Neural cell (in vitro differentiated cells): ENCODE results near the gene DHH. TPM values are rescaled to one million over a fixed set of nuclear protein-coding genes. Genes with fewer than 3 reads are reported as not detected.

Experiments used
- H2AFZ ChIP-seq: fragments of 200-600, 300-800 bp; sonication (generic), shearing (Covaris generic); 2 replicates; pipeline ENCODE4 v1.6.0; 2014; ENCODE audit warnings: low read depth, mild to moderate bottlenecking, antibody characterized with exemption, low read length, moderate library complexity
- H3F3A ChIP-seq: fragments of 200-600 bp; shearing (Covaris generic); 2 replicates; pipeline ENCODE4 v1.6.1; 2016; ENCODE audit warnings: mild to moderate bottlenecking, moderate library complexity, mixed read lengths, antibody characterized with exemption, low read length; ENCODE audit not compliant: insufficient read depth, poor library complexity, severe bottlenecking
- H3K27ac ChIP-seq: fragments of 200-600, 300-800 bp; sonication (generic), shearing (Covaris generic); 2 replicates; pipeline ENCODE4 v1.5.1; 2014; ENCODE audit warnings: mild to moderate bottlenecking, low read length, moderate library complexity
- H3K27me3 ChIP-seq: fragments of 300-800, 200-600 bp; sonication (generic), shearing (Covaris generic); 2 replicates; pipeline ENCODE4 v1.6.0; 2014; ENCODE audit warnings: mild to moderate bottlenecking, low read depth, low read length, moderate library complexity; ENCODE audit not compliant: insufficient read depth
- H3K36me3 ChIP-seq: fragments of 300-800, 200-600 bp; sonication (generic), shearing (Covaris generic); 2 replicates; pipeline ENCODE4 v1.5.1; 2014; ENCODE audit warnings: mild to moderate bottlenecking, antibody characterized with exemption, low read length, moderate library complexity; ENCODE audit not compliant: insufficient read depth
- H3K4me2 ChIP-seq: fragments of 300-800, 200-600 bp; sonication (generic), shearing (Covaris generic); 2 replicates; pipeline ENCODE4 v1.6.0; 2014; ENCODE audit warnings: mild to moderate bottlenecking, low read length
- H3K4me3 ChIP-seq: fragments of 300-800, 200-600 bp; sonication (generic), shearing (Covaris generic); 2 replicates; pipeline ENCODE4 v1.5.1; 2014; ENCODE audit warnings: mild to moderate bottlenecking, low read length, moderate library complexity
- H3K79me2 ChIP-seq: fragments of 200-600 bp; shearing (Covaris generic); replicated peaks from 2 replicates; pipeline ENCODE4 v1.6.0; 2014; ENCODE audit warnings: mild to moderate bottlenecking, low read length, moderate library complexity; ENCODE audit not compliant: insufficient read depth
- H3K9ac ChIP-seq: fragments of 300-800, 200-600 bp; sonication (generic), shearing (Covaris generic); 2 replicates; pipeline ENCODE4 v1.6.1; 2016; ENCODE audit warnings: mild to moderate bottlenecking, low read length, mixed read lengths
- H3K9me2 ChIP-seq: fragments of 200-600 bp; shearing (Covaris generic); 2 replicates; pipeline ENCODE4 v1.6.1; 2016; ENCODE audit warnings: mild to moderate bottlenecking, low read length, mixed read lengths; ENCODE audit not compliant: insufficient read depth
- H3K9me3 ChIP-seq: fragments of 200-600, 300-800 bp; sonication (generic), shearing (Covaris generic); 2 replicates; pipeline ENCODE4 v1.6.1; 2016; ENCODE audit warnings: mild to moderate bottlenecking, mixed run types, low read length, moderate library complexity, mixed read lengths
- H4K20me1 ChIP-seq: fragments of 200-600 bp; shearing (Covaris generic); 2 replicates; pipeline ENCODE4 v1.6.1; 2016; ENCODE audit warnings: mild to moderate bottlenecking, mixed run types; ENCODE audit not compliant: insufficient read depth
- CTCF ChIP-seq: fragments of 450-650 bp; IDR thresholded peaks from 2 replicates; pipeline ENCODE4 v1.5.1; 2014; ENCODE audit warnings: antibody characterized with exemption, mild to moderate bottlenecking, moderate library complexity; ENCODE audit not compliant: poor library complexity, severe bottlenecking
- EP300 ChIP-seq: fragments of 450-650 bp; conservative IDR thresholded peaks from 2 replicates; pipeline ENCODE4 v1.6.1; 2014; ENCODE audit warnings: antibody characterized with exemption, mild to moderate bottlenecking, moderate library complexity; ENCODE audit not compliant: poor library complexity, severe bottlenecking
- EZH2 ChIP-seq: fragments of 200-600, 300-800 bp; shearing (Covaris generic), sonication (generic); IDR thresholded peaks from 2 replicates; pipeline ENCODE4 v1.6.1; 2014; ENCODE audit warnings: antibody characterized with exemption, low read length, borderline replicate concordance, mild to moderate bottlenecking; ENCODE audit not compliant: insufficient read depth, poor library complexity, severe bottlenecking
- MXI1 ChIP-seq: fragments of 450-650 bp; conservative IDR thresholded peaks from 2 replicates; pipeline ENCODE4 v1.6.1; 2014; ENCODE audit warnings: antibody characterized with exemption, mild to moderate bottlenecking; ENCODE audit not compliant: poor library complexity, severe bottlenecking
- POLR2AphosphoS5 ChIP-seq: IDR thresholded peaks from 2 replicates; pipeline ENCODE4 v1.6.1; 2012
- RAD21 ChIP-seq: fragments of 450-650 bp; conservative IDR thresholded peaks from 2 replicates; pipeline ENCODE4 v1.6.1; 2014; ENCODE audit warnings: antibody characterized with exemption, mild to moderate bottlenecking, moderate library complexity
- SMC3 ChIP-seq: fragments of 450-650 bp; conservative IDR thresholded peaks from 2 replicates; pipeline ENCODE4 v1.6.1; 2014; ENCODE audit warnings: antibody characterized with exemption, mild to moderate bottlenecking, moderate library complexity; ENCODE audit not compliant: poor library complexity
- TAF1 ChIP-seq: IDR thresholded peaks from 2 replicates; pipeline ENCODE4 v1.6.1; 2012; ENCODE audit warnings: low read depth
- polyA plus RNA-seq: library from polyadenylated mRNA; depleted of rRNA; stranded (reverse); fragments of >200 nt; gene quantifications from 2 replicates; pipeline ENCODE4 v1.2.3, GENCODE V29; 2014
- TF ChIP-seq, protein P1 (sequence below): IDR thresholded peaks from 2 replicates; pipeline ENCODE4 v1.6.1; 2012; ENCODE audit warnings: borderline replicate concordance

Gene DHH
- polyA plus RNA-seq, 1 donor from 2014 or later = 0.66 TPM

DNA sequence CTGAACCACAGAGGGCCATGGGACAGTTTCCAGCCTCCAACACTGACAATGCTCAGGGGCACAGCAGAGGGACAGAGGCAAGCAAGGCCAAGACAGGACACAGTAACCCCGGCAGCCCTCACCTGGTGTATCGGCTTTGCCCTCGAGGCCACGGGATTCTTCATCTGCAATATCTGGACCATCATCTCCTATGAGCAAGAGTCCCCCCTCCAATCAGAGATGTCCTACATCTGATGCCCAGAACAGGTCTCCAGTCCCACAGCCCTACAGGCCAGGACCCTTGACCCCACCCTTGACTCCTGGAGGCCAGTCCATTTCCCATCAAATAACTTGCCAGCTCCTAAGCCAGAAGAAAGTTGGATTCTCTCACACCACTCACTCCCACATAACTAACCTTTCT, 51.4 kb downstream of the DHH start:
- no peaks in the 10 kb centered on the region for H3K9me2 ChIP-seq
- no peaks in the 10 kb centered on the region for H4K20me1 ChIP-seq
- H3K4me2 ChIP-seq = no peak overlapping the region

DNA sequence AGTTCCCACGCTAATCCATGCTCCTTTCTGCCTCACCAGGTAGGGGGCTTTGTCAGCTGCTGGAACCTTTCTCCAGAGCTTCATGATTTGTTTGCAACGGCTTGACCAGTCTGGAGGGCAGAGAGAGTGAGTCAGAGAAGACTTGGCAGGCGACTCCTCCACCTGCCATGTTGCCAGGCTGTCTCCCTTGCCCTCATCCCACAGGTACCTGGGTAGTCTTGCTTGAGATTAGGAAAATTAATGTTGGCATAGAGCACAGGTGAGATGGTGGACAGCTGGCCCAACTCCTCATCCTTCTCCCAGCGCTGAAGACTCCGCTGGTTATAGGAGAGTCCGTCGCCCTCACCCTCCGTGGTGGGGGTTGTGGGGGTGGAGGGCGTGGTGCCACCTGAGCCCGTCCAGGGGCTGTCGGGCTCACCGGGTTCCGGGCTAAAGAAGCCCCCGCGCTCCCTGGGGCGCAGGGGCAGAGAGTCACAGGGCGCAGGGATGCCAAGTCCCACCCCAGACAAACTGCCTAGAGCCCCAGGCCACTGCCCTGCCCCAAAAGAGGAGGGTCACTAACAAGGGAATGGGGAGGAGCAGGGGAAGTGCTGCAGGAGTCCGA, 52.6 kb downstream of the DHH start:
- Histone ChIP-seq H3K9me3 (no peaks in the 10 kb centered on the region), H3K4me2 (no peak overlapping the region), H3K27ac (no peak overlapping the region), H3K9ac (no peak overlapping the region), H2AFZ (no peak overlapping the region), H3K9me2 (no peaks in the 10 kb centered on the region), H4K20me1 (no peaks in the 10 kb centered on the region), H3K36me3 (no peaks in the 10 kb centered on the region), H3K27me3 (no peaks in the 10 kb centered on the region), H3K4me3 (no peak overlapping the region), H3F3A (no peaks in the 10 kb centered on the region), H3K79me2 (no peaks in the 10 kb centered on the region)
- no peak for TF ChIP-seq EP300
- TF ChIP-seq CTCF = no peak
- no peak for TF ChIP-seq SMC3
- no peak for TF ChIP-seq RAD21
- TF ChIP-seq POLR2AphosphoS5 = no peak
- TF ChIP-seq EZH2 = no peak
- TF ChIP-seq, protein P1, sequence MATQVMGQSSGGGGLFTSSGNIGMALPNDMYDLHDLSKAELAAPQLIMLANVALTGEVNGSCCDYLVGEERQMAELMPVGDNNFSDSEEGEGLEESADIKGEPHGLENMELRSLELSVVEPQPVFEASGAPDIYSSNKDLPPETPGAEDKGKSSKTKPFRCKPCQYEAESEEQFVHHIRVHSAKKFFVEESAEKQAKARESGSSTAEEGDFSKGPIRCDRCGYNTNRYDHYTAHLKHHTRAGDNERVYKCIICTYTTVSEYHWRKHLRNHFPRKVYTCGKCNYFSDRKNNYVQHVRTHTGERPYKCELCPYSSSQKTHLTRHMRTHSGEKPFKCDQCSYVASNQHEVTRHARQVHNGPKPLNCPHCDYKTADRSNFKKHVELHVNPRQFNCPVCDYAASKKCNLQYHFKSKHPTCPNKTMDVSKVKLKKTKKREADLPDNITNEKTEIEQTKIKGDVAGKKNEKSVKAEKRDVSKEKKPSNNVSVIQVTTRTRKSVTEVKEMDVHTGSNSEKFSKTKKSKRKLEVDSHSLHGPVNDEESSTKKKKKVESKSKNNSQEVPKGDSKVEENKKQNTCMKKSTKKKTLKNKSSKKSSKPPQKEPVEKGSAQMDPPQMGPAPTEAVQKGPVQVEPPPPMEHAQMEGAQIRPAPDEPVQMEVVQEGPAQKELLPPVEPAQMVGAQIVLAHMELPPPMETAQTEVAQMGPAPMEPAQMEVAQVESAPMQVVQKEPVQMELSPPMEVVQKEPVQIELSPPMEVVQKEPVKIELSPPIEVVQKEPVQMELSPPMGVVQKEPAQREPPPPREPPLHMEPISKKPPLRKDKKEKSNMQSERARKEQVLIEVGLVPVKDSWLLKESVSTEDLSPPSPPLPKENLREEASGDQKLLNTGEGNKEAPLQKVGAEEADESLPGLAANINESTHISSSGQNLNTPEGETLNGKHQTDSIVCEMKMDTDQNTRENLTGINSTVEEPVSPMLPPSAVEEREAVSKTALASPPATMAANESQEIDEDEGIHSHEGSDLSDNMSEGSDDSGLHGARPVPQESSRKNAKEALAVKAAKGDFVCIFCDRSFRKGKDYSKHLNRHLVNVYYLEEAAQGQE = no peak
- no peak for TF ChIP-seq TAF1
- TF ChIP-seq MXI1 = no peak

More for the DNA sequence above, 51.4 kb downstream of the DHH start:
- TF ChIP-seq TAF1 (no peak), SMC3 (no peak), EZH2 (no peak), EP300 (no peak), CTCF (no peak), POLR2AphosphoS5 (no peak), RAD21 (no peak), MXI1 (no peak)
- H3K79me2 ChIP-seq = no peaks in the 10 kb centered on the region
- H3K9me3 ChIP-seq = no peaks in the 10 kb centered on the region
- no peak overlapping the region for H3K9ac ChIP-seq
- H3K4me3 ChIP-seq = no peak overlapping the region
- H3F3A ChIP-seq = no peaks in the 10 kb centered on the region
- H2AFZ ChIP-seq = no peak overlapping the region
- no peak overlapping the region for H3K27ac ChIP-seq
- H3K27me3 ChIP-seq = no peaks in the 10 kb centered on the region
- H3K36me3 ChIP-seq = no peaks in the 10 kb centered on the region
